Activated CD8-positive, alpha-beta memory T cell treated with anti-CD3 and anti-CD28 coated beads for 36 hours (primary cell): ENCODE measurements around the gene ANKRD52. TPM values are rescaled to one million over a fixed set of nuclear protein-coding genes. Genes with fewer than 3 reads are reported as not detected.

Experiments used
- CTCF ChIA-PET: fragments of 350-600 bp; sonication (Branson Sonifier 250); formaldehyde crosslinking; loops from one replicate; lab custom pipeline; 2021; ENCODE audit warnings: antibody characterized with exemption; lab: Charles Lee
- POLR2A ChIA-PET: fragments of 350-600 bp; sonication (Branson Sonifier 250); formaldehyde crosslinking; loops from one replicate; lab custom pipeline; 2021; ENCODE audit warnings: antibody characterized with exemption; lab: Charles Lee
- total RNA-seq, 2 experiments: library from RNA; stranded (reverse); gene quantifications; one replicate each; pipeline ENCODE4 v1.2.3, GENCODE V29; 2021

ANKRD52 gene
- total RNA-seq, 2 experiments from 2014 or later, result 56.4 to 56.5 TPM

- ChIA-PET POLR2A (no interaction called here), CTCF (interaction anchor here (0.5 to 2.1 kb wide), 8 partner anchors 10 to 208 kb away, joined by 3 to 8 read pairs (median 4); partner anchors contain the start of genes COQ10A and SMARCC2)
These were observed 1.7 kb downstream of the ANKRD52 start for GRCh38 chr12:56256326-56256960.

- ChIA-PET CTCF (interaction anchor here (1.5 to 2.1 kb wide), 2 partner anchors 12 to 66 kb away, joined by 3 to 8 read pairs; partner anchors contain the start of gene SMARCC2), POLR2A (no interaction called here)
These were observed 2.5 kb downstream of the ANKRD52 start for GRCh38 chr12:56255671-56256070.

GRCh38 chr12:56253091-56253490 lies 5.1 kb downstream of the ANKRD52 start:
- CTCF ChIA-PET, result interaction anchor here (1.1 kb wide), 1 partner anchor 31 kb away, joined by 3 read pairs; no protein-coding TSS in a partner anchor

GRCh38 chr12:56252649-56253048 lies 5.5 kb downstream of the ANKRD52 start:
- ChIA-PET CTCF (interaction anchor here (1.1 kb wide), 1 partner anchor 30 kb away, joined by 3 read pairs; no protein-coding TSS in a partner anchor), POLR2A (no interaction called here)

More at GRCh38 chr12:56253091-56253490, 5.1 kb downstream of the ANKRD52 start:
- POLR2A ChIA-PET, result no interaction called here

GRCh38 chr12:56248711-56249110 lies 9.5 kb downstream of the ANKRD52 start:
- ChIA-PET POLR2A (interaction anchor here (0.8 kb wide), 1 partner anchor 260 kb away, joined by 5 read pairs; no protein-coding TSS in a partner anchor), CTCF (interaction anchor here (0.6 kb wide), 1 partner anchor 35 kb away, joined by 4 read pairs; no protein-coding TSS in a partner anchor)

GRCh38 chr12:56247923-56248322 lies 10.3 kb downstream of the ANKRD52 start:
- ChIA-PET POLR2A (no interaction called here), CTCF (interaction anchor here (1.7 kb wide), 1 partner anchor 26 kb away, joined by 6 read pairs; the partner anchor contains the start of gene RNF41)

- ChIA-PET POLR2A (no interaction called here), CTCF (interaction anchor here (0.9 kb wide), 1 partner anchor 14 kb away, joined by 3 read pairs; the partner anchor contains the start of gene ANKRD52)
These were observed 13.7 kb downstream of the ANKRD52 start for GRCh38 chr12:56244494-56244893.

- CTCF ChIA-PET, result no interaction called here
- POLR2A ChIA-PET, result no interaction called here
These were observed 14.4 kb downstream of the ANKRD52 start for GRCh38 chr12:56243731-56244181.

- ChIA-PET CTCF (no interaction called here), POLR2A (no interaction called here)
These were observed 15.2 kb downstream of the ANKRD52 start for GRCh38 chr12:56242986-56243385.

- POLR2A ChIA-PET, result no interaction called here
- CTCF ChIA-PET, result no interaction called here
These were observed 16.5 kb downstream of the ANKRD52 start for GRCh38 chr12:56241424-56242303.

- POLR2A ChIA-PET, result interaction anchor here (1.2 kb wide), 1 partner anchor 16 kb away, joined by 3 read pairs; the partner anchor contains the start of gene RNF41
- CTCF ChIA-PET, result interaction anchor here (0.6 kb wide), 1 partner anchor 275 kb away, joined by 3 read pairs; no protein-coding TSS in a partner anchor
These were observed 20.6 kb downstream of the ANKRD52 start for GRCh38 chr12:56237552-56237951.

GRCh38 chr12:56236985-56237384 lies 21.2 kb downstream of the ANKRD52 start:
- ChIA-PET POLR2A (interaction anchor here (0.6 to 1.2 kb wide), 2 partner anchors 15 to 192 kb away, joined by 3 to 4 read pairs; partner anchors contain the start of gene RNF41), CTCF (no interaction called here)

- ChIA-PET POLR2A (interaction anchor here (0.6 kb wide), 1 partner anchor 193 kb away, joined by 4 read pairs; no protein-coding TSS in a partner anchor), CTCF (interaction anchor here (0.5 to 1.2 kb wide), 2 partner anchors 15 to 46 kb away, joined by 3 to 5 read pairs; partner anchors contain the start of gene SMARCC2)
These were observed 22.1 kb downstream of the ANKRD52 start for GRCh38 chr12:56236091-56236490.

- POLR2A ChIA-PET, result no interaction called here
- CTCF ChIA-PET, result no interaction called here
These were observed 23.3 kb downstream of the ANKRD52 start for GRCh38 chr12:56234746-56235436.

GRCh38 chr12:56231184-56231582 lies 27.0 kb downstream of the ANKRD52 start:
- POLR2A ChIA-PET, result no interaction called here

GRCh38 chr12:56230432-56231183 lies 27.6 kb downstream of the ANKRD52 start:
- ChIA-PET POLR2A (interaction anchor here (0.7 kb wide), 1 partner anchor 113 kb away, joined by 6 read pairs; the partner anchor contains the start of gene ZC3H10), CTCF (interaction anchor here (1.3 kb wide), 1 partner anchor 41 kb away, joined by 3 read pairs; the partner anchor contains the start of gene SMARCC2)

More at GRCh38 chr12:56231184-56231582, 27.0 kb downstream of the ANKRD52 start:
- CTCF ChIA-PET, result interaction anchor here (1.3 kb wide), 1 partner anchor 42 kb away, joined by 3 read pairs; the partner anchor contains the start of gene SMARCC2

GRCh38 chr12:56229916-56230431 lies 28.2 kb downstream of the ANKRD52 start, which contains the start of gene SLC39A5:
Gene SLC39A5 (plus strand): TSS chr12:56230051. CDS start chr12:56231275, 1,224 bp downstream.
- POLR2A ChIA-PET, result interaction anchor here (0.7 kb wide), 1 partner anchor 112 kb away, joined by 6 read pairs; the partner anchor contains the start of gene ZC3H10

More at GRCh38 chr12:56229916-56230431, 28.2 kb downstream of the ANKRD52 start, which contains the start of gene SLC39A5:
- CTCF ChIA-PET, result interaction anchor here (1.3 kb wide), 1 partner anchor 40 kb away, joined by 3 read pairs; the partner anchor contains the start of gene SMARCC2
